ENCODE results near the gene CXCL9. TPM values are rescaled to one million over a fixed set of nuclear protein-coding genes. Genes with fewer than 3 reads are reported as not detected.

CXCL9 gene
- total and polyA plus RNA-seq, 12 donors = 0.10 to 396 (median 0.50) TPM

- ATAC-seq (no peak), DNase-seq (no peak)
- 85 to 89% methylated on average over 3 of the region's 3 CpGs for WGBS, 2 donors
- Histone ChIP-seq H3K4me1 (peaks cover 0 to 24% (median 17%) of the 10 kb centered on the region in 9 donors), H3K27me3 (no peaks in the 10 kb centered on the region), H3K27ac (no peak overlapping the region), H3K9me3 (no peaks in the 10 kb centered on the region), H3K4me3 (no peak overlapping the region), H3K36me3 (peaks cover 0 to 33% (median 13%) of the 10 kb centered on the region in 9 donors)
- intact Hi-C loops (cut with DNase I) = no loop called here
- TF ChIP-seq CTCF (IDR thresholded peaks at IDR 0.05) = no peak
These were observed 22.2 kb downstream of the CXCL9 start for GRCh38 chr4:75985116-75985515.

GRCh38 chr4:75980576-75980975, 26.7 kb downstream of the CXCL9 start:
- ATAC-seq = no peak
- TF ChIP-seq CTCF (IDR thresholded peaks at IDR 0.05) = no peak
- Histone ChIP-seq H3K27ac (no peak overlapping the region), H3K4me1 (no peaks in the 10 kb centered on the region), H3K9me3 (peaks cover 0 to 8% (median 0%) of the 10 kb centered on the region in 11 donors), H3K4me3 (no peak overlapping the region), H3K36me3 (peaks cover 0 to 77% (median 42%) of the 10 kb centered on the region in 9 donors), H3K27me3 (no peaks in the 10 kb centered on the region)
- intact Hi-C loops (cut with DNase I) = no loop called here
- WGBS, 2 donors = 65 to 77% methylated on average over 4 of the region's 4 CpGs
- no peak for DNase-seq

- no peaks in the 10 kb centered on the region for H3K27me3 ChIP-seq
- no peak for DNase-seq
- no peak for TF ChIP-seq CTCF (IDR thresholded peaks at IDR 0.05)
- no peaks in the 10 kb centered on the region for H3K4me1 ChIP-seq
- H3K36me3 ChIP-seq = peaks cover 0 to 100% (median 69%) of the 10 kb centered on the region in 9 donors
- ATAC-seq = no peak
- 97 to 99% methylated on average over 2 of the region's 2 CpGs for WGBS, 2 donors
- H3K27ac ChIP-seq = no peak overlapping the region
- H3K4me3 ChIP-seq = no peak overlapping the region
- intact Hi-C loops (cut with DNase I) = no loop called here
- H3K9me3 ChIP-seq = peaks cover 0 to 8% (median 0%) of the 10 kb centered on the region in 11 donors
These were observed 31.1 kb downstream of the CXCL9 start for GRCh38 chr4:75976177-75976576.

GRCh38 chr4:75973766-75974165, 33.5 kb downstream of the CXCL9 start:
- H3K27ac ChIP-seq = no peak overlapping the region
- ATAC-seq = no peak
- H3K27me3 ChIP-seq = no peaks in the 10 kb centered on the region
- H3K4me1 ChIP-seq = no peaks in the 10 kb centered on the region
- peaks cover 0 to 100% (median 75%) of the 10 kb centered on the region in 9 donors for H3K36me3 ChIP-seq
- intact Hi-C loops (cut with DNase I) = no loop called here
- no peak for DNase-seq
- TF ChIP-seq CTCF (IDR thresholded peaks at IDR 0.05) = no peak
- H3K9me3 ChIP-seq = peaks cover 0 to 8% (median 0%) of the 10 kb centered on the region in 11 donors
- no peak overlapping the region for H3K4me3 ChIP-seq
